HCT116 (cell line): Measurements from ENCODE around the gene FBN1. TPM values are rescaled to one million over a fixed set of nuclear protein-coding genes. Genes with fewer than 3 reads are reported as not detected.

Experiments used
- ATAC-seq: fragments of 200-7000 bp; cut with Tn5 transposase; 2 replicates; pipeline ENCODE4 v1.9.1; 2020; ENCODE audit warnings: mild to moderate bottlenecking, moderate library complexity
- BruUV-seq: library from RNA; stranded (reverse); fragments of 400-500 nt; replicated peaks from 2 replicates; lab custom pipeline; 2021; lab: Mats Ljungman, UMichigan
- CTCF ChIA-PET: fragments of 300-600 bp; sonication (Branson Sonifier 250); formaldehyde crosslinking; loops from one replicate; lab custom pipeline; 2021; ENCODE audit warnings: antibody characterized with exemption; lab: Charles Lee
- POLR2A ChIA-PET: fragments of 300-600, 350-600 bp; sonication (Branson Sonifier 250); formaldehyde crosslinking; loops from one replicate; lab custom pipeline; 2021; ENCODE audit warnings: antibody characterized with exemption; lab: Charles Lee
- RAD21 ChIA-PET, 2 experiments: fragments of 300-600 bp; sonication (Branson Sonifier 250); formaldehyde crosslinking; loops; one replicate each; lab custom pipeline; 2023; ENCODE audit warnings: low total read pairs in 2 of 2; ENCODE audit not compliant: uncharacterized antibody in 2 of 2, unreplicated experiment in 2 of 2, low non-redundant PET in 1 of 2; lab: Charles Lee
- DNase-seq: peaks from one replicate; pipeline ENCODE4 v3.0.0-alpha.2; 2010; ENCODE audit warnings: low read depth, low spot score
- H2AFZ ChIP-seq: fragments of 200-600 bp; shearing (Covaris generic), sonication (generic); 2 replicates; pipeline ENCODE4 v1.6.1; 2017; ENCODE audit warnings: low read depth, mixed run types, mixed read lengths, antibody characterized with exemption, low read length; ENCODE audit not compliant: poor library complexity, severe bottlenecking
- H3K27ac ChIP-seq: 2 replicates; pipeline ENCODE4 v1.5.1; 2012; ENCODE audit warnings: low read depth, low read length
- H3K27me3 ChIP-seq: fragments of 200-600 bp; sonication (generic); 2 replicates; pipeline ENCODE4 v1.6.1; 2016; ENCODE audit warnings: mixed run types, low read length, mixed read lengths; ENCODE audit not compliant: insufficient read depth
- H3K36me3 ChIP-seq, 2 experiments: fragments of 200-500 bp in 1 of 2; fragments of 200-600 bp in 1 of 2; sonication (Bioruptor generic) in 1 of 2; sonication (generic) in 1 of 2; 2 replicates each; pipeline versions ENCODE4 v1.5.1 to v1.6.1; 2014 to 2016; ENCODE audit warnings: low read length in 2 of 2, inconsistent platforms in 1 of 2, mixed read lengths in 1 of 2, mixed run types in 1 of 2; ENCODE audit not compliant: insufficient read depth in 2 of 2, control insufficient read depth in 1 of 2
- H3K4me1 ChIP-seq, 2 experiments: fragments of 200-600 bp in 1 of 2; sonication (generic) in 1 of 2; 2 replicates each; pipeline versions ENCODE4 v1.5.1 to v1.6.1; 2012 to 2017; ENCODE audit warnings: low read length in 2 of 2, inconsistent platforms in 1 of 2, mild to moderate bottlenecking in 1 of 2, mixed read lengths in 1 of 2, mixed run types in 1 of 2, moderate library complexity in 1 of 2; ENCODE audit not compliant: insufficient read depth in 2 of 2, control insufficient read depth in 1 of 2
- H3K4me2 ChIP-seq: fragments of 200-600 bp; sonication (generic); 2 replicates; pipeline ENCODE4 v1.6.1; 2017; ENCODE audit warnings: mixed run types, low read length, mixed read lengths
- H3K4me3 ChIP-seq, 2 experiments: fragments of 200-600 bp in 1 of 2; sonication (generic) in 1 of 2; replicated peaks in 1 of 2; 2 replicates each; pipeline ENCODE4 v1.5.1; 2011 to 2016; ENCODE audit warnings: low read length in 2 of 2, control low read depth in 1 of 2, low read depth in 1 of 2, mild to moderate bottlenecking in 1 of 2, mixed read lengths in 1 of 2, mixed run types in 1 of 2
- H3K79me2 ChIP-seq: fragments of 200-600 bp; sonication (generic); 2 replicates; pipeline ENCODE4 v1.6.1; 2017; ENCODE audit warnings: mild to moderate bottlenecking, mixed run types, low read length, moderate library complexity, mixed read lengths; ENCODE audit not compliant: insufficient read depth
- H3K9ac ChIP-seq: fragments of 200-600 bp; sonication (generic); 2 replicates; pipeline ENCODE4 v1.6.1; 2016; ENCODE audit warnings: low read length, mixed read lengths
- H3K9me2 ChIP-seq: fragments of 200-600 bp; sonication (generic), shearing (Covaris generic); 2 replicates; pipeline ENCODE4 v1.6.1; 2017; ENCODE audit warnings: mixed run types, mild to moderate bottlenecking, moderate library complexity; ENCODE audit not compliant: insufficient read depth
- H3K9me3 ChIP-seq, 2 experiments: fragments of 200-500 bp in 1 of 2; fragments of 200-600 bp in 1 of 2; sonication (Bioruptor generic) in 1 of 2; sonication (generic) in 1 of 2; 2 replicates each; pipeline ENCODE4 v1.6.1; 2014 to 2017; ENCODE audit warnings: low read length in 2 of 2, mixed read lengths in 2 of 2, inconsistent platforms in 1 of 2, low read depth in 1 of 2, mild to moderate bottlenecking in 1 of 2, mixed run types in 1 of 2, moderate library complexity in 1 of 2; ENCODE audit not compliant: control insufficient read depth in 1 of 2, insufficient read depth in 1 of 2
- H4K20me1 ChIP-seq: fragments of 200-600 bp; sonication (generic), shearing (Covaris generic); 2 replicates; pipeline ENCODE4 v1.6.1; 2017; ENCODE audit warnings: mixed run types, mild to moderate bottlenecking, moderate library complexity; ENCODE audit not compliant: insufficient read depth
- CBX3 ChIP-seq: IDR thresholded peaks from 2 replicates; pipeline ENCODE4 v1.6.1; 2012; ENCODE audit warnings: low read depth
- CEBPB ChIP-seq: IDR thresholded peaks from 2 replicates; pipeline ENCODE4 v1.6.1; 2012; ENCODE audit warnings: low read depth
- EGR1 ChIP-seq: IDR thresholded peaks from 2 replicates; pipeline ENCODE4 v1.6.1; 2012; ENCODE audit warnings: low read depth
- FOSL1 ChIP-seq: IDR thresholded peaks from 2 replicates; pipeline ENCODE4 v1.6.1; 2012; ENCODE audit warnings: low read depth
- JUND ChIP-seq: IDR thresholded peaks from 2 replicates; pipeline ENCODE4 v1.6.1; 2012
- POLR2A ChIP-seq: IDR thresholded peaks from 2 replicates; pipeline ENCODE4 v1.7.0; 2011; ENCODE audit warnings: borderline replicate concordance; ENCODE audit not compliant: insufficient read depth, insufficient read length; ENCODE audit errors: extremely low read depth
- POLR2AphosphoS5 ChIP-seq: IDR thresholded peaks from 2 replicates; pipeline ENCODE4 v1.6.1; 2011; ENCODE audit warnings: mild to moderate bottlenecking, low read depth, low read length, moderate library complexity
- SIN3A ChIP-seq: IDR thresholded peaks from 2 replicates; pipeline ENCODE4 v1.6.1; 2012; ENCODE audit warnings: low read depth
- SP1 ChIP-seq: IDR thresholded peaks from 2 replicates; pipeline ENCODE4 v1.6.1; 2012; ENCODE audit warnings: low read depth
- SRF ChIP-seq: IDR thresholded peaks from 2 replicates; pipeline ENCODE4 v1.6.1; 2012; ENCODE audit warnings: low read depth
- TCF7L2 ChIP-seq: IDR thresholded peaks from 2 replicates; pipeline ENCODE4 v1.7.0; 2011; ENCODE audit warnings: borderline replicate concordance, inconsistent platforms; ENCODE audit not compliant: insufficient read depth, insufficient read length; ENCODE audit errors: extremely low read depth
- YY1 ChIP-seq: IDR thresholded peaks from 2 replicates; pipeline ENCODE4 v1.6.1; 2011; ENCODE audit warnings: low read length, low read depth, moderate library complexity, mild to moderate bottlenecking; ENCODE audit not compliant: insufficient replicate concordance; ENCODE audit errors: extremely low read depth
- intact Hi-C: fragments of 100-400 bp; cut with micrococcal nuclease; formaldehyde crosslinking; loops from 2 replicates; pipeline ENCODE4 v1.10.0; 2022
- total RNA-seq: library from RNA; stranded (reverse); gene quantifications from one replicate; pipeline ENCODE4 v1.2.1, GENCODE V29; 2021; ENCODE audit not compliant: unreplicated experiment
- TF ChIP-seq, protein P1 (sequence below): IDR thresholded peaks from 2 replicates; pipeline ENCODE4 v1.6.1; 2011; ENCODE audit warnings: mild to moderate bottlenecking, low read length, moderate library complexity; ENCODE audit not compliant: insufficient replicate concordance; ENCODE audit errors: extremely low read depth

FBN1 gene
- total RNA-seq, 1 experiment from 2014 or later, result 1.7 TPM

DNA sequence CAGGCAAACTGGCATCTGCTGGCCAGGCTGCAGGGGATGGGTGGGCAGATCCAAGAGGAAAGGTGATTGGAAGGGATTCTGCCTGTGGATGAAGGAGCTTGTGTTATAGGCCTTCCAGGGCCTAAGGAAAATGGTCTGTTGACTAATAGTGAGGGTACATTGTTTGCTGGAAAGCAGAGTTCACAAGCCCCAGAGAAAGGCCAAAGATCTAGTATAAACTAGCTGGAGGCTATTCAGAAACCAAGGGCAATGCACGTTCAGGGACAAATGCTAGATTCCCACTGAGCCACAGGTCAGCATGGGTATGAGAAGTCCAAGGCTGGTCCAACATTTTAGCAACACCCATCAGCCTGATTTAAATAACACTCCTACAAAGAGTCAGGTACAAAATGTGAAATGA is 74.7 kb downstream of the FBN1 start:
- H3K4me1 ChIP-seq, result peaks cover 0 to 4% of the 10 kb centered on the region in 2 experiments; a peak in 1 of 4 replicates
- no peak overlapping the region for H3K4me2 ChIP-seq
- H3K27me3 ChIP-seq, result no peaks in the 10 kb centered on the region
- no peaks in the 10 kb centered on the region for H3K36me3 ChIP-seq
- no TSS peak for BruUV-seq
- no peak overlapping the region for H3K9ac ChIP-seq
- no peak for DNase-seq
- no peak overlapping the region for H3K4me3 ChIP-seq
- no peaks in the 10 kb centered on the region for H3K79me2 ChIP-seq
- H3K9me3 ChIP-seq, result no peaks in the 10 kb centered on the region
- TF ChIP-seq JUND, result no peak
- TF ChIP-seq SP1, result no peak
- no peak for TF ChIP-seq SIN3A
- TF ChIP-seq CEBPB, result no peak
- no peak for TF ChIP-seq SRF
- TF ChIP-seq CBX3, result no peak
- no peak for TF ChIP-seq TCF7L2
- no peak for TF ChIP-seq POLR2AphosphoS5
- TF ChIP-seq FOSL1, result no peak
- TF ChIP-seq EGR1, result no peak
- no peak for TF ChIP-seq POLR2A
- TF ChIP-seq, protein P1, sequence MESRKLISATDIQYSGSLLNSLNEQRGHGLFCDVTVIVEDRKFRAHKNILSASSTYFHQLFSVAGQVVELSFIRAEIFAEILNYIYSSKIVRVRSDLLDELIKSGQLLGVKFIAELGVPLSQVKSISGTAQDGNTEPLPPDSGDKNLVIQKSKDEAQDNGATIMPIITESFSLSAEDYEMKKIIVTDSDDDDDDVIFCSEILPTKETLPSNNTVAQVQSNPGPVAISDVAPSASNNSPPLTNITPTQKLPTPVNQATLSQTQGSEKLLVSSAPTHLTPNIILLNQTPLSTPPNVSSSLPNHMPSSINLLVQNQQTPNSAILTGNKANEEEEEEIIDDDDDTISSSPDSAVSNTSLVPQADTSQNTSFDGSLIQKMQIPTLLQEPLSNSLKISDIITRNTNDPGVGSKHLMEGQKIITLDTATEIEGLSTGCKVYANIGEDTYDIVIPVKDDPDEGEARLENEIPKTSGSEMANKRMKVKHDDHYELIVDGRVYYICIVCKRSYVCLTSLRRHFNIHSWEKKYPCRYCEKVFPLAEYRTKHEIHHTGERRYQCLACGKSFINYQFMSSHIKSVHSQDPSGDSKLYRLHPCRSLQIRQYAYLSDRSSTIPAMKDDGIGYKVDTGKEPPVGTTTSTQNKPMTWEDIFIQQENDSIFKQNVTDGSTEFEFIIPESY, result no peak
- no peak for TF ChIP-seq YY1
- TF ChIP-seq, all 23 proteins: peak for 0
- intact Hi-C loops, result no loop called here
- no peaks in the 10 kb centered on the region for H4K20me1 ChIP-seq
- CTCF ChIA-PET, result no interaction called here
- RAD21 ChIA-PET, result no interaction called here
- ATAC-seq, result no peak
- H3K9me2 ChIP-seq, result no peaks in the 10 kb centered on the region
- no peak overlapping the region for H2AFZ ChIP-seq
- POLR2A ChIA-PET, result no interaction called here
- H3K27ac ChIP-seq, result no peak overlapping the region
